Ascending aorta (tissue), 2 donors: ENCODE results near the gene CWH43. TPM values are rescaled to one million over a fixed set of nuclear protein-coding genes. Genes with fewer than 3 reads are reported as not detected.

Experiments
- DNase-seq, 2 donors: peaks; one replicate each; pipeline ENCODE4 v3.0.0-alpha.2; 2019; ENCODE audit warnings: low spot score in 2 of 2
- H3K27ac ChIP-seq, 2 donors: fragments of 200-600 bp; sonication (generic); one replicate each; pipeline ENCODE4 v1.5.1; 2016 to 2017; ENCODE audit warnings: mild to moderate bottlenecking in 1 of 2
- H3K27me3 ChIP-seq: fragments of 200-600 bp; sonication (generic); one replicate; pipeline ENCODE4 v1.5.1; 2017
- H3K36me3 ChIP-seq, 2 donors: fragments of 200-600 bp; sonication (generic); one replicate each; pipeline ENCODE4 v1.5.1; 2016
- H3K4me1 ChIP-seq, 2 donors: fragments of 200-600 bp; sonication (generic); one replicate each; pipeline ENCODE4 v1.5.1; 2016 to 2017; ENCODE audit warnings: mild to moderate bottlenecking in 1 of 2
- H3K4me3 ChIP-seq, 2 donors: fragments of 200-600 bp; sonication (generic); one replicate each; pipeline ENCODE4 v1.5.1; 2016 to 2017; ENCODE audit warnings: mild to moderate bottlenecking in 1 of 2
- H3K9me3 ChIP-seq, 2 donors: fragments of 200-600 bp; sonication (generic); one replicate each; pipeline ENCODE4 v1.5.1; 2016
- intact Hi-C: fragments of 100-400 bp; cut with DNase I; formaldehyde crosslinking; loops from one replicate; pipeline ENCODE4 v1.15.1; 2023
- total RNA-seq: library from RNA; depleted of rRNA; stranded (reverse); fragments of >200 nt; gene quantifications from one replicate; pipeline ENCODE4 v1.1.0, GENCODE V29; 2016
- TF ChIP-seq, protein P1 (sequence below), 3 experiments: fragments of 200-600 bp in 2 of 3; fragments of 450-650 bp in 1 of 3; sonication (generic) in 2 of 3; IDR thresholded peaks; one replicate each; pipeline ENCODE4 v1.5.1; 2016 to 2019; ENCODE audit warnings: antibody characterized with exemption in 3 of 3, mild to moderate bottlenecking in 1 of 3, moderate library complexity in 1 of 3

The CWH43 gene
- total RNA-seq, 1 donor from 2014 or later, result not detected

DNA sequence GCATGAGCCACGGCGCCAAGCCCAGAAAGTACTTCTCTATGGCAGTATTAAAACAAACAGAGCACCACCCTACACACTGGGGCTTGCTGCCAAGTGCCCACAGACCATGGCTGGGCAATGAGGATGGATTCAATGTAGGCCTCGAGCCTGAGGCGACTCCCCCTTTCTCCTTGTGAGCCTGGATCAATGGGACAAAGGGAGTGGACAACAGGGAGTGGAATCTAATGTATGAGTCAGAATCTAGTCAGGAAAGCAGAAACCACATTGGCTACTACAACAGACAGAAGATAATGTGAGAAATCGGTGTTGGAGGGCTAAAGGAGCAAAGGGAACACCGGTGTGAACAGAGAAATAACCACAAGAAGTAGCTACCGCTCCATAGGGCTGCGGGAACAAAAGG is 41.8 kb upstream of the CWH43 start:
- Histone ChIP-seq H3K9me3 (no peaks in the 10 kb centered on the region), H3K27me3 (no peaks in the 10 kb centered on the region), H3K4me1 (no peaks in the 10 kb centered on the region), H3K36me3 (no peaks in the 10 kb centered on the region), H3K27ac (no peak overlapping the region), H3K4me3 (no peak overlapping the region)
- TF ChIP-seq, protein P1, sequence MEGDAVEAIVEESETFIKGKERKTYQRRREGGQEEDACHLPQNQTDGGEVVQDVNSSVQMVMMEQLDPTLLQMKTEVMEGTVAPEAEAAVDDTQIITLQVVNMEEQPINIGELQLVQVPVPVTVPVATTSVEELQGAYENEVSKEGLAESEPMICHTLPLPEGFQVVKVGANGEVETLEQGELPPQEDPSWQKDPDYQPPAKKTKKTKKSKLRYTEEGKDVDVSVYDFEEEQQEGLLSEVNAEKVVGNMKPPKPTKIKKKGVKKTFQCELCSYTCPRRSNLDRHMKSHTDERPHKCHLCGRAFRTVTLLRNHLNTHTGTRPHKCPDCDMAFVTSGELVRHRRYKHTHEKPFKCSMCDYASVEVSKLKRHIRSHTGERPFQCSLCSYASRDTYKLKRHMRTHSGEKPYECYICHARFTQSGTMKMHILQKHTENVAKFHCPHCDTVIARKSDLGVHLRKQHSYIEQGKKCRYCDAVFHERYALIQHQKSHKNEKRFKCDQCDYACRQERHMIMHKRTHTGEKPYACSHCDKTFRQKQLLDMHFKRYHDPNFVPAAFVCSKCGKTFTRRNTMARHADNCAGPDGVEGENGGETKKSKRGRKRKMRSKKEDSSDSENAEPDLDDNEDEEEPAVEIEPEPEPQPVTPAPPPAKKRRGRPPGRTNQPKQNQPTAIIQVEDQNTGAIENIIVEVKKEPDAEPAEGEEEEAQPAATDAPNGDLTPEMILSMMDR (IDR thresholded peaks at IDR 0.05), result no peak
- intact Hi-C loops, result no loop called here
- no peak for DNase-seq

DNA sequence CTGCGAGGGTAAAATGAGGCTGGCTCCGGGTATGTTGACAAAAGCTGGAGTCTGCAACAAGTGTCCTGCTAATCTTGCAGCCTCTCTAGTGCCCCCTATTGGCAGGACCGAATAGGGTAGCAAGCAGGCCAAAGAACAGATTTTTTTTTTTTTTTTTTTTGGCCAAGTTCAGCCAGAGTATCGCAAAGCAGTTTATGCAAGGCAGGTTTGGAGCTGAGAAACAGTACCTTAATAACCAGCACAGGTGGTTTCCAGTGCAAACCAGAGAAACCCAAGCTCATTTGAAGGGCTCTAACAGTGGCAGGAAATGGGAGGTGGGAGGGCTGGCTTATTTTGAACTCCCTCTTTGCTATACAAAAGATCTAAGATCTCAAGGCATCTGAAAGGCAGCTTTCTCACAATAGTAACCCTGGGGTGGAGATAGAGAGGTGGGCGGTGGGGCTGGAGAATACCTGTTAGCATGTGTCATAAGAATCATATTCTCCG is 41.3 kb upstream of the CWH43 start:
- Histone ChIP-seq H3K4me3 (no peak overlapping the region), H3K9me3 (no peaks in the 10 kb centered on the region), H3K27me3 (no peaks in the 10 kb centered on the region), H3K4me1 (no peaks in the 10 kb centered on the region), H3K27ac (no peak overlapping the region), H3K36me3 (no peaks in the 10 kb centered on the region)
- TF ChIP-seq, protein P1 (IDR thresholded peaks at IDR 0.05), result no peak
- DNase-seq, result no peak
- intact Hi-C loops, result no loop called here

DNA sequence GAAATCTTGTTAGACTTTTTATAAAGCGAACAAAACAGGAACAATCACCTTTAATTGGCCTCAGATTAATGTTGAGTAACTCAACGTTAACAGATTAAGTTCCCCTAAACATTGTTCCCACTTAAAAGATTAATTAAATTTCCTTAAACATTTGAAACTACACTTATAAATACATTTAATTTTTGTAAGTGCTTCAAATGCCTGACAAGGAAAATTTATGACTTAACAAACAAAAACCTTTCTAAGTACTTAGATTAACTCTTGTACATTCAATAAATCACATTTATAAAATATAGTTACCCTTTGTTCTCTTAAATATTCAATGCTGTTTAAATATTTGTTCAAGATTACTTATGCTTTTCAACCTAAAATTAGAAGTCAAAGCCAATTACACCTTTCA is 40.1 kb upstream of the CWH43 start:
- Histone ChIP-seq H3K27ac (no peak overlapping the region), H3K9me3 (no peaks in the 10 kb centered on the region), H3K4me1 (no peaks in the 10 kb centered on the region), H3K36me3 (no peaks in the 10 kb centered on the region), H3K4me3 (no peak overlapping the region), H3K27me3 (no peaks in the 10 kb centered on the region)
- TF ChIP-seq, protein P1 (IDR thresholded peaks at IDR 0.05), result no peak
- intact Hi-C loops, result no loop called here
- DNase-seq, result no peak

DNA sequence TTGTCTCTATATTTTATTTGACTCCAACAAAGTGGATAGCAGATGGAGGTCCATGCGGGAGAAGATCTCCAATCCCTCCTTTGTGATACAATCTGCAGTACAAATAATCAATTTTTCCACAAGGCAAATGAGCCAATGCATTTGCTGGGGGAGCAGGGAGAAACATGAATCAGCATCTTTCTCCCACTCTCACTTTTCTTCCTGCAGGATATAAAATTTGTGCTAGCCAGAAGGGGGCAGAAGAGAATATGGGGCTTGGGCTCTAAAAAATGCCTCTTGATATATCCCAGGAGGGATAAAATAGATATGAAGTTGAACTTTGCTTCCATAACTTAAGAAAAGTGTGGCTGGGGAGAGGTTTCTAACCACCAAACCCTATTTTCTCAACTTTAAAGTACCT is 38.3 kb upstream of the CWH43 start:
- no peaks in the 10 kb centered on the region for H3K27me3 ChIP-seq
- no peaks in the 10 kb centered on the region for H3K4me1 ChIP-seq
- TF ChIP-seq, protein P1 (IDR thresholded peaks at IDR 0.05), result no peak
- DNase-seq, result no peak
- no peaks in the 10 kb centered on the region for H3K36me3 ChIP-seq
- H3K9me3 ChIP-seq, result peaks cover 0 to 10% of the 10 kb centered on the region in 2 donors
- no peak overlapping the region for H3K27ac ChIP-seq
- intact Hi-C loops, result no loop called here
- H3K4me3 ChIP-seq, result no peak overlapping the region

DNA sequence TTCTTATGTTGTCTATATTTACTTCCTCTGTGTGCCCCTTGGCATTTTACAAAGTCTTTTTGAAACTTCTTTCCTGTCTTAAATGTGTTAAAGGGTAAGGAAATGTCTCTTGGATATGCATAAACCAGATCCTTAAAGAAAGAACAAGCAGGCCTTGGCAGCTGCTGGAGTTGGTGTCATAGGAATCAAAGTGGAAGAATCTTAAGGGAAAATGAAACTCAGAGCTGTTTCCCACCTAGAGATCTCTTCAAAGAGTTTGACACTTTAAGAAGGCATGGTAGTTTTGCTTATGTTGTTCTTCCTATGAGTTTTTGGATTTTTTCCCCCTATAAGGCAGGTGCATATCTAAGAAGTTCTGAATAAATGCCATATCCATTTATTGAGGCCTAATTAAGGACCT is 37.0 kb upstream of the CWH43 start:
- Histone ChIP-seq H3K27ac (no peak overlapping the region), H3K36me3 (no peaks in the 10 kb centered on the region), H3K27me3 (no peaks in the 10 kb centered on the region), H3K9me3 (peaks cover 0 to 10% of the 10 kb centered on the region in 2 donors), H3K4me1 (no peaks in the 10 kb centered on the region), H3K4me3 (no peak overlapping the region)
- intact Hi-C loops, result no loop called here
- DNase-seq, result no peak
- TF ChIP-seq, protein P1 (IDR thresholded peaks at IDR 0.05), result no peak
